ENCODE data around the gene MAPKBP1.

MAPKBP1 gene

GRCh38 chr15:41847981-41848380 is 73.7 kb downstream of the MAPKBP1 start:
- Histone ChIP-seq H3K27me3 (ENCODE audit: control insufficient read depth, insufficient read depth, low read length) (no peaks in the 10 kb centered on the region), H3K4me3 (ENCODE audit: low read length) (no peak overlapping the region), H3K27ac (ENCODE audit: low read length) (no peak overlapping the region), H3K9me3 (ENCODE audit: control insufficient read depth, insufficient read depth, low read length) (no peaks in the 10 kb centered on the region), H3K36me3 (ENCODE audit: control insufficient read depth, insufficient read depth, low read length) (peaks cover 7% of the 10 kb centered on the region; the same call in 1 of the 2 replicates), H3K4me1 (ENCODE audit: control insufficient read depth, insufficient read depth, low read length) (no peaks in the 10 kb centered on the region; the same call in 1 of the 2 replicates)
- no peak for DNase-seq (ENCODE audit: low read depth, low spot score)
- WGBS (ENCODE audit: insufficient coverage, insufficient read length), result no CpG with 5 or more reads among the region's 9 CpGs

- Histone ChIP-seq H3K27me3 (ENCODE audit: control insufficient read depth, insufficient read depth, low read length) (no peaks in the 10 kb centered on the region), H3K4me1 (ENCODE audit: control insufficient read depth, insufficient read depth, low read length) (no peaks in the 10 kb centered on the region; the same call in 1 of the 2 replicates), H3K4me3 (ENCODE audit: low read length) (no peak overlapping the region), H3K27ac (ENCODE audit: low read length) (no peak overlapping the region), H3K36me3 (ENCODE audit: control insufficient read depth, insufficient read depth, low read length) (peaks cover 7% of the 10 kb centered on the region; the same call in 1 of the 2 replicates), H3K9me3 (ENCODE audit: control insufficient read depth, insufficient read depth, low read length) (no peaks in the 10 kb centered on the region)
- no peak for DNase-seq (ENCODE audit: low read depth, low spot score)
- WGBS (ENCODE audit: insufficient coverage, insufficient read length), result no CpG with 5 or more reads among the region's 10 CpGs
Measured at GRCh38 chr15:41848631-41849030, 74.3 kb downstream of the MAPKBP1 start.

- DNase-seq (ENCODE audit: low read depth, low spot score), result no peak
- WGBS (ENCODE audit: insufficient coverage, insufficient read length), result no CpG with 5 or more reads among the region's 6 CpGs
- H3K27ac ChIP-seq (ENCODE audit: low read length), result no peak overlapping the region
- no peaks in the 10 kb centered on the region for H3K27me3 ChIP-seq (ENCODE audit: control insufficient read depth, insufficient read depth, low read length)
- no peaks in the 10 kb centered on the region; the same call in 1 of the 2 replicates for H3K4me1 ChIP-seq (ENCODE audit: control insufficient read depth, insufficient read depth, low read length)
- peaks cover 7% of the 10 kb centered on the region; the same call in 1 of the 2 replicates for H3K36me3 ChIP-seq (ENCODE audit: control insufficient read depth, insufficient read depth, low read length)
- no peak overlapping the region for H3K4me3 ChIP-seq (ENCODE audit: low read length)
- no peaks in the 10 kb centered on the region for H3K9me3 ChIP-seq (ENCODE audit: control insufficient read depth, insufficient read depth, low read length)
Measured at GRCh38 chr15:41849204-41849603, 74.9 kb downstream of the MAPKBP1 start.

GRCh38 chr15:41849861-41850260 is 75.6 kb downstream of the MAPKBP1 start:
- Histone ChIP-seq H3K4me3 (ENCODE audit: low read length) (no peak overlapping the region), H3K9me3 (ENCODE audit: control insufficient read depth, insufficient read depth, low read length) (no peaks in the 10 kb centered on the region), H3K27ac (ENCODE audit: low read length) (no peak overlapping the region), H3K36me3 (ENCODE audit: control insufficient read depth, insufficient read depth, low read length) (peaks cover 7% of the 10 kb centered on the region; the same call in 1 of the 2 replicates), H3K4me1 (ENCODE audit: control insufficient read depth, insufficient read depth, low read length) (no peaks in the 10 kb centered on the region; the same call in 1 of the 2 replicates), H3K27me3 (ENCODE audit: control insufficient read depth, insufficient read depth, low read length) (no peaks in the 10 kb centered on the region)
- WGBS (ENCODE audit: insufficient coverage, insufficient read length), result no CpG with 5 or more reads among the region's 8 CpGs
- DNase-seq (ENCODE audit: low read depth, low spot score), result no peak

GRCh38 chr15:41850482-41851166 is 76.3 kb downstream of the MAPKBP1 start:
- DNase-seq (ENCODE audit: low read depth, low spot score), result no peak
- no peak overlapping the region for H3K4me3 ChIP-seq (ENCODE audit: low read length)
- no peak overlapping the region for H3K27ac ChIP-seq (ENCODE audit: low read length)
- no CpG with 5 or more reads among the region's 16 CpGs for WGBS (ENCODE audit: insufficient coverage, insufficient read length)
- H3K27me3 ChIP-seq (ENCODE audit: control insufficient read depth, insufficient read depth, low read length), result no peaks in the 10 kb centered on the region
- H3K36me3 ChIP-seq (ENCODE audit: control insufficient read depth, insufficient read depth, low read length), result peaks cover 7% of the 10 kb centered on the region; the same call in 1 of the 2 replicates
- no peaks in the 10 kb centered on the region for H3K9me3 ChIP-seq (ENCODE audit: control insufficient read depth, insufficient read depth, low read length)
- no peaks in the 10 kb centered on the region; the same call in 1 of the 2 replicates for H3K4me1 ChIP-seq (ENCODE audit: control insufficient read depth, insufficient read depth, low read length)

GRCh38 chr15:41851167-41851523 is 76.9 kb downstream of the MAPKBP1 start:
- DNase-seq (ENCODE audit: low read depth, low spot score), result no peak
- no CpG with 5 or more reads among the region's 11 CpGs for WGBS (ENCODE audit: insufficient coverage, insufficient read length)
- Histone ChIP-seq H3K27me3 (ENCODE audit: control insufficient read depth, insufficient read depth, low read length) (no peaks in the 10 kb centered on the region), H3K27ac (ENCODE audit: low read length) (no peak overlapping the region), H3K9me3 (ENCODE audit: control insufficient read depth, insufficient read depth, low read length) (no peaks in the 10 kb centered on the region), H3K4me1 (ENCODE audit: control insufficient read depth, insufficient read depth, low read length) (no peaks in the 10 kb centered on the region; the same call in 1 of the 2 replicates), H3K36me3 (ENCODE audit: control insufficient read depth, insufficient read depth, low read length) (peaks cover 7% of the 10 kb centered on the region; the same call in 1 of the 2 replicates), H3K4me3 (ENCODE audit: low read length) (no peak overlapping the region)

GRCh38 chr15:41851755-41852370 is 77.6 kb downstream of the MAPKBP1 start:
- Histone ChIP-seq H3K27me3 (ENCODE audit: control insufficient read depth, insufficient read depth, low read length) (no peaks in the 10 kb centered on the region), H3K9me3 (ENCODE audit: control insufficient read depth, insufficient read depth, low read length) (no peaks in the 10 kb centered on the region), H3K27ac (ENCODE audit: low read length) (no peak overlapping the region), H3K4me3 (ENCODE audit: low read length) (no peak overlapping the region), H3K36me3 (ENCODE audit: control insufficient read depth, insufficient read depth, low read length) (peaks cover 7% of the 10 kb centered on the region; the same call in 1 of the 2 replicates), H3K4me1 (ENCODE audit: control insufficient read depth, insufficient read depth, low read length) (no peaks in the 10 kb centered on the region; the same call in 1 of the 2 replicates)
- DNase-seq (ENCODE audit: low read depth, low spot score), result no peak
- WGBS (ENCODE audit: insufficient coverage, insufficient read length), result no CpG with 5 or more reads among the region's 8 CpGs

- Histone ChIP-seq H3K27ac (ENCODE audit: low read length) (no peak overlapping the region), H3K4me3 (ENCODE audit: low read length) (no peak overlapping the region), H3K27me3 (ENCODE audit: control insufficient read depth, insufficient read depth, low read length) (no peaks in the 10 kb centered on the region), H3K4me1 (ENCODE audit: control insufficient read depth, insufficient read depth, low read length) (no peaks in the 10 kb centered on the region; the same call in 1 of the 2 replicates), H3K36me3 (ENCODE audit: control insufficient read depth, insufficient read depth, low read length) (peaks cover 3% of the 10 kb centered on the region), H3K9me3 (ENCODE audit: control insufficient read depth, insufficient read depth, low read length) (no peaks in the 10 kb centered on the region)
- no CpG with 5 or more reads among the region's 17 CpGs for WGBS (ENCODE audit: insufficient coverage, insufficient read length)
- no peak for DNase-seq (ENCODE audit: low read depth, low spot score)
Measured at GRCh38 chr15:41852736-41853590, 78.7 kb downstream of the MAPKBP1 start.

- Histone ChIP-seq H3K4me3 (ENCODE audit: low read length) (no peak overlapping the region), H3K4me1 (ENCODE audit: control insufficient read depth, insufficient read depth, low read length) (no peaks in the 10 kb centered on the region; the same call in 1 of the 2 replicates), H3K9me3 (ENCODE audit: control insufficient read depth, insufficient read depth, low read length) (no peaks in the 10 kb centered on the region), H3K36me3 (ENCODE audit: control insufficient read depth, insufficient read depth, low read length) (no peaks in the 10 kb centered on the region; the same call in 1 of the 2 replicates), H3K27me3 (ENCODE audit: control insufficient read depth, insufficient read depth, low read length) (no peaks in the 10 kb centered on the region), H3K27ac (ENCODE audit: low read length) (no peak overlapping the region)
- DNase-seq (ENCODE audit: low read depth, low spot score), result no peak
- WGBS (ENCODE audit: insufficient coverage, insufficient read length), result no CpG with 5 or more reads among the region's 10 CpGs
Measured at GRCh38 chr15:41853831-41854230, 79.5 kb downstream of the MAPKBP1 start.

GRCh38 chr15:41854443-41854842 is 80.2 kb downstream of the MAPKBP1 start:
- WGBS (ENCODE audit: insufficient coverage, insufficient read length), result no CpG with 5 or more reads among the region's 9 CpGs
- H3K9me3 ChIP-seq (ENCODE audit: control insufficient read depth, insufficient read depth, low read length), result no peaks in the 10 kb centered on the region
- H3K27ac ChIP-seq (ENCODE audit: low read length), result no peak overlapping the region
- no peaks in the 10 kb centered on the region for H3K27me3 ChIP-seq (ENCODE audit: control insufficient read depth, insufficient read depth, low read length)
- H3K4me1 ChIP-seq (ENCODE audit: control insufficient read depth, insufficient read depth, low read length), result no peaks in the 10 kb centered on the region
- H3K4me3 ChIP-seq (ENCODE audit: low read length), result no peak overlapping the region
- no peak for DNase-seq (ENCODE audit: low read depth, low spot score)
- H3K36me3 ChIP-seq (ENCODE audit: control insufficient read depth, insufficient read depth, low read length), result no peaks in the 10 kb centered on the region; the same call in 1 of the 2 replicates
